ENCODE results near the gene HS3ST3B1.

Gene HS3ST3B1

DNA sequence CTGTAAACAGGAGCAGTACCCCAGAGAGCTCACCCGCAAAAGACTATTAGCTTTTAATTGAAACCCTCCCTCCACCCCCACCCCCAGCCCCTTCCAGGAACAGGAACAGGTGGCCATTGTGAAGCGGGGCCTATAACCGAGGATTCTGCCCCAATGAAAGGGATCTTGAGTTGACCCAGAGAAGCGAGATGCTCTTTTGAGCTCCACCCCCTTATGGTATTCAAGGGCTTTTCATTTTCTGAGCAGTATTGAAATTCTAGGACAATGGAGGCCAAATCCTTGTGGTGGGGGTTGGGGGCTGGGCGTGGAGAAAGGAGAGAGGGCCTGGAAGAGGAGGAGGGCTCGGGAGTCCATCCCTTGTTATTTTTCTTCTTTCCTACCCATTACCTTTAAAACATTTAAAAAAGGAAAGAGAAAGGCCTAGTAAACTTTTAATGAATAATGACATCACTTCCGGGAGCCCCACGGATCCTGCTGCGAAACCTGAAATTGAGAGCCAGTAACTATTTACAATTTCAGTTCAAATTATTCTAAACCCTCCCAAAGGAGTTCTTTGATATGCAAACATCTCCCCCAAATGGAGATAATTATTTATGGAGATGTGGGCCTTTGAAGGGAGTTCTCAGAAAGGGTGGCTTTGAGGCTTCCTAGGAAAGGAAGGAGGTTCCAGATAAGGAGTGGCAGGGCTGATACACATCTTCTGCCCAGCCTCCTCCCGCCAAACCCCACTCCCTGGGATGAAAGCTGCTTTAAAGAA lies 30.5 kb downstream of the HS3ST3B1 start:
- Histone ChIP-seq H3K36me3 (no peaks in the 10 kb centered on the region), H3K27ac (no peak overlapping the region), H3K4me3 (ENCODE audit: low read depth in 1 of 2, low read length in 1 of 2) (no peak overlapping the region), H3K4me1 (ENCODE audit: control insufficient read depth in 1 of 2, insufficient read depth in 1 of 2, low read depth in 1 of 2, low read length in 1 of 2) (peaks cover 6 to 9% of the 10 kb centered on the region in 2 experiments), H3K27me3 (no peaks in the 10 kb centered on the region), H3K9me3 (no peaks in the 10 kb centered on the region)
- TF ChIP-seq, protein P1, sequence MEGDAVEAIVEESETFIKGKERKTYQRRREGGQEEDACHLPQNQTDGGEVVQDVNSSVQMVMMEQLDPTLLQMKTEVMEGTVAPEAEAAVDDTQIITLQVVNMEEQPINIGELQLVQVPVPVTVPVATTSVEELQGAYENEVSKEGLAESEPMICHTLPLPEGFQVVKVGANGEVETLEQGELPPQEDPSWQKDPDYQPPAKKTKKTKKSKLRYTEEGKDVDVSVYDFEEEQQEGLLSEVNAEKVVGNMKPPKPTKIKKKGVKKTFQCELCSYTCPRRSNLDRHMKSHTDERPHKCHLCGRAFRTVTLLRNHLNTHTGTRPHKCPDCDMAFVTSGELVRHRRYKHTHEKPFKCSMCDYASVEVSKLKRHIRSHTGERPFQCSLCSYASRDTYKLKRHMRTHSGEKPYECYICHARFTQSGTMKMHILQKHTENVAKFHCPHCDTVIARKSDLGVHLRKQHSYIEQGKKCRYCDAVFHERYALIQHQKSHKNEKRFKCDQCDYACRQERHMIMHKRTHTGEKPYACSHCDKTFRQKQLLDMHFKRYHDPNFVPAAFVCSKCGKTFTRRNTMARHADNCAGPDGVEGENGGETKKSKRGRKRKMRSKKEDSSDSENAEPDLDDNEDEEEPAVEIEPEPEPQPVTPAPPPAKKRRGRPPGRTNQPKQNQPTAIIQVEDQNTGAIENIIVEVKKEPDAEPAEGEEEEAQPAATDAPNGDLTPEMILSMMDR (IDR thresholded peaks at IDR 0.05), result no peak

DNA sequence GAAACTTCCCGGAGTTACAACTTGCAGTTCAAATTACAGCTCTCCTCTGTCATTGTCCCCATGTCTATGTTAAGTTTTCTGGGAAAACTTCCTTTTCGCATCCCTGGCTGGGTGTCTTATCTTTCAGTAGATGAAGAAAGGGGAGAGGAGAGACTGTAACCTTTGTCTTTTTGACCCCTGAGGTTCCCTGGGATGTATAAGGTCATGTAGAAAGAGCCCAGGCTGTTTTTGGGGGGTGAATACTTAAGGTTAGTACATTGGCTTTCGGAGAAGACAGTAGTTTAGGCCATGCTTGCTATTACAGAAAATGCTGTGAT lies 31.1 kb downstream of the HS3ST3B1 start:
- H3K36me3 ChIP-seq, result no peaks in the 10 kb centered on the region
- H3K27ac ChIP-seq, result no peak overlapping the region
- H3K9me3 ChIP-seq, result no peaks in the 10 kb centered on the region
- H3K27me3 ChIP-seq, result no peaks in the 10 kb centered on the region
- TF ChIP-seq, protein P1 (IDR thresholded peaks at IDR 0.05), result no peak
- H3K4me1 ChIP-seq (ENCODE audit: control insufficient read depth in 1 of 2, insufficient read depth in 1 of 2, low read depth in 1 of 2, low read length in 1 of 2), result peaks cover 6 to 7% of the 10 kb centered on the region in 2 experiments
- H3K4me3 ChIP-seq (ENCODE audit: low read depth in 1 of 2, low read length in 1 of 2), result no peak overlapping the region

DNA sequence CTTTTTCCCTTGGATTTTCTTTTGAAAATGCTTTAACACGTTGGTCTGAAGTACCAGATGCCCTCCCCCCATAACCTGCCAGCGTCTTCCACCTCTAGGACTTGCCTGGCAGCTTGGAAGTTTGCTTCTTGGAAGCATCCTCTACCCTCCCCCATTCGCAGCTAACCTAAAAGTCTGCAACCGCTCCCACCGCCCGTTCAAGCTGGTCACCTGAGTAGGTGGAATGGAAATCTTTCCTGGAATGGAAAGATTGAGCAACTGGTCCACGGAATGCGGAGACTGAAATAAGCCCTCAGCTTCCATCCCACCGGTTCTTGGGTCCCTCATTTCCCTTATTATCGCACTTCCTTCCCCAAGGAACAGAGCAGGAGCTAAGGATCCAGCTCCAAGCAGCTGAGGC lies 31.4 kb downstream of the HS3ST3B1 start:
- Histone ChIP-seq H3K36me3 (no peaks in the 10 kb centered on the region), H3K4me1 (ENCODE audit: control insufficient read depth in 1 of 2, insufficient read depth in 1 of 2, low read depth in 1 of 2, low read length in 1 of 2) (peaks cover 6 to 7% of the 10 kb centered on the region in 2 experiments)
- TF ChIP-seq, protein P1 (IDR thresholded peaks at IDR 0.05), result no peak

DNA sequence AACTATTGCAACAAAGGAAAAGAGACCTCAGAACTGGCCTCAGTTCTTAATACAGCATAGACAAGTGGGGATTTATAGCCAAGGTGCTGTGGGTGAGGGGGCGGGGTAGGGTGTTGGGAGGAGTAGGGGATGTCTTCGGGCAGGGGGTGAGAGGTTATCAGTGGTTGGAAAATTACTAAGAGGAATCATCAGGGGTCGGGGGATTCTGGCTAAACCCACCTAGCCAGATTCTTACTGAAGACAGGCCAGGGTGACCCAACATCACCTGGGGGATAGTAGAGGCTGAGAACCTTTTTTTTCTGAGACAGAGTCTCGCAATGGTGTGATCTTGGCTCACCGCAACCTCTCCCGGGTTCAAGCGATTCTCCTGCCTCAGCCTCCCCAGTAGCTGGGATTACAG lies 32.6 kb downstream of the HS3ST3B1 start:
- Histone ChIP-seq H3K36me3 (no peaks in the 10 kb centered on the region), H3K27me3 (no peaks in the 10 kb centered on the region), H3K4me3 (ENCODE audit: low read depth in 1 of 2, low read length in 1 of 2) (no peak overlapping the region), H3K27ac (no peak overlapping the region), H3K9me3 (no peaks in the 10 kb centered on the region), H3K4me1 (ENCODE audit: control insufficient read depth in 1 of 2, insufficient read depth in 1 of 2, low read depth in 1 of 2, low read length in 1 of 2) (peaks cover 6 to 7% of the 10 kb centered on the region in 2 experiments)
- TF ChIP-seq, protein P1 (IDR thresholded peaks at IDR 0.05), result no peak

More for the DNA sequence above, 31.4 kb downstream of the HS3ST3B1 start:
- Histone ChIP-seq H3K9me3 (no peaks in the 10 kb centered on the region), H3K27me3 (no peaks in the 10 kb centered on the region), H3K27ac (no peak overlapping the region), H3K4me3 (ENCODE audit: low read depth in 1 of 2, low read length in 1 of 2) (no peak overlapping the region)

DNA sequence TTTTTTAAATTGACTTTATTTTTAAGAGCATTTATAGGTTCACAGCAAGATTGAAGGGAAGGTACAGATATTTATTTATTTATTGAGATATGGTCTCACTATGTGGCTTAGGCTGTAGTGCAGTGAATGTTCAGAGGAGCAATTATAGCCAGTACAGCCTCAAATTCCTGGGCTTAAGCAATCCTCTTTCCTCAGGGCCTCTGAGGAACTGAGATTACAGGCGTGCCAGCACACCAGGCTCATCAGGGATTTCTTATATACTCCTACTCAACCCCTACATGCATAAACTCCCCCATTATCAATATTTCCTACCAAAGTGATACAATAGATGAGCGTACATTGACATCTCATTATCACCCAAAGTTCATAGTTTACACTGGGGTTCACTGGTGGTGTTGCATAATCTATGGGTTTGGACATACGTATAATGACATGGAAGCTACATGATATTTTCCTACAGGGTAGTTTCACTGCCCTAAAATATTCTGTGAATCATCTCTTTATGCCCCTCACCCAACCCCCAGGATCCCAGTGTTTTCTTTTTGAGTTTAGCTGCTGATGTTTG lies 33.5 kb downstream of the HS3ST3B1 start:
- no peaks in the 10 kb centered on the region for H3K9me3 ChIP-seq
- no peak overlapping the region for H3K27ac ChIP-seq
- no peaks in the 10 kb centered on the region for H3K27me3 ChIP-seq
- H3K4me1 ChIP-seq (ENCODE audit: control insufficient read depth in 1 of 2, insufficient read depth in 1 of 2, low read depth in 1 of 2, low read length in 1 of 2), result peaks cover 6 to 7% of the 10 kb centered on the region in 2 experiments
- no peak overlapping the region for H3K4me3 ChIP-seq (ENCODE audit: low read depth in 1 of 2, low read length in 1 of 2)
- TF ChIP-seq, protein P1 (IDR thresholded peaks at IDR 0.05), result no peak
- H3K36me3 ChIP-seq, result no peaks in the 10 kb centered on the region

Data from neutrophil (primary cell).